Measurements from ENCODE around the gene HYDIN. TPM values are rescaled to one million over a fixed set of nuclear protein-coding genes. Genes with fewer than 3 reads are reported as not detected.

Gene HYDIN
- polyA plus RNA-seq, 1 of the 3 experiments (the other 2 are of a cell fraction) = 0.33 TPM

- Histone ChIP-seq H2AFZ (ENCODE audit: low read depth) (no peak overlapping the region), H3K27ac (ENCODE audit: low read depth in 2 of 2, low read length in 1 of 2) (no peak overlapping the region), H3K9me3 (no peaks in the 10 kb centered on the region), H3K4me1 (ENCODE audit: control insufficient read depth in 1 of 2, insufficient read depth in 2 of 2, low read depth in 1 of 2, low read length in 1 of 2) (peaks cover 0 to 6% of the 10 kb centered on the region in 2 experiments; a peak in 2 of 4 replicates), H3K79me2 (ENCODE audit: insufficient read depth) (no peaks in the 10 kb centered on the region), H3F3A (replicated peaks; ENCODE audit: insufficient read depth) (peaks cover 8% of the 10 kb centered on the region), H3K27me3 (ENCODE audit: insufficient read depth) (no peaks in the 10 kb centered on the region), H3K36me3 (replicated peaks in 1 of 2; ENCODE audit: control insufficient read depth in 1 of 2, insufficient read depth in 2 of 2, low read length in 1 of 2) (no peaks in the 10 kb centered on the region), H3K4me2 (no peak overlapping the region), H3K4me3 (ENCODE audit: low read depth in 2 of 2, low read length in 1 of 2) (no peak overlapping the region), H3K9ac (no peak overlapping the region), H4K20me1 (ENCODE audit: insufficient read depth) (no peaks in the 10 kb centered on the region), H3K9me2 (no peaks in the 10 kb centered on the region)
- no peak for DNase-seq
- ChIA-PET POLR2A (no interaction called here), CTCF (interaction anchor here (1.0 to 1.1 kb wide), 2 partner anchors 37 to 550 kb away, joined by 4 read pairs; partner anchors contain the start of gene CALB2)
- TF ChIP-seq RAD21 (IDR thresholded peaks at IDR 0.05; ENCODE audit: low read length) = no peak
- TF ChIP-seq CTCF (IDR thresholded peaks at IDR 0.05) = peak; percentile 25; the same call in 1 of the 2 replicates
Measured at GRCh38 chr16:70808371-70808770, 422.2 kb downstream of the HYDIN start.

GRCh38 chr16:70805787-70806186, 424.7 kb downstream of the HYDIN start:
- Histone ChIP-seq H3K9me2 (no peaks in the 10 kb centered on the region), H3K4me2 (no peak overlapping the region), H2AFZ (ENCODE audit: low read depth) (no peak overlapping the region; the same call in 1 of the 2 replicates), H3K27ac (ENCODE audit: low read depth in 2 of 2, low read length in 1 of 2) (peak overlapping the region in 1 of 2 experiments; percentile 24; a peak in 1 of 4 replicates), H3K4me3 (ENCODE audit: low read depth in 2 of 2, low read length in 1 of 2) (no peak overlapping the region), H3K9me3 (no peaks in the 10 kb centered on the region), H3K4me1 (ENCODE audit: control insufficient read depth in 1 of 2, insufficient read depth in 2 of 2, low read depth in 1 of 2, low read length in 1 of 2) (peaks cover 0 to 6% of the 10 kb centered on the region in 2 experiments; a peak in 3 of 4 replicates), H3K27me3 (ENCODE audit: insufficient read depth) (no peaks in the 10 kb centered on the region), H3K36me3 (replicated peaks in 1 of 2; ENCODE audit: control insufficient read depth in 1 of 2, insufficient read depth in 2 of 2, low read length in 1 of 2) (no peaks in the 10 kb centered on the region), H3F3A (replicated peaks; ENCODE audit: insufficient read depth) (peaks cover 8% of the 10 kb centered on the region), H3K9ac (no peak overlapping the region), H3K79me2 (ENCODE audit: insufficient read depth) (no peaks in the 10 kb centered on the region), H4K20me1 (ENCODE audit: insufficient read depth) (no peaks in the 10 kb centered on the region)
- ChIA-PET POLR2A (no interaction called here), CTCF (no interaction called here)
- no peak for TF ChIP-seq REST (IDR thresholded peaks at IDR 0.05; ENCODE audit: low read depth, low read length)
- peak; percentile 42; the same call in 1 of the 2 replicates for TF ChIP-seq FOSL2 (IDR thresholded peaks at IDR 0.05; ENCODE audit: borderline replicate concordance, low read depth)
- no peak for TF ChIP-seq RCOR1 (IDR thresholded peaks at IDR 0.05; ENCODE audit: low read length)
- TF ChIP-seq RFX5 (IDR thresholded peaks at IDR 0.05; ENCODE audit: low read length) = no peak
- 9% methylated on average over 3 of the region's 3 CpGs for WGBS (ENCODE audit: low lambda C conversion rate)
- DNase-seq = no peak
